Measurements from ENCODE around the gene CYP24A1. TPM values are rescaled to one million over a fixed set of nuclear protein-coding genes. Genes with fewer than 3 reads are reported as not detected.
"Not testable (repeated sequence)": the region's sequence is repeated elsewhere in the genome, so short reads cannot be mapped to it uniquely, and the experiment has no call there.

The CYP24A1 gene
- total and polyA plus RNA-seq, 11 donors = not detected

GRCh38 chr20:54133434-54134427 is 40.1 kb downstream of the CYP24A1 start:
- Histone ChIP-seq H3K27me3 (peaks cover 0 to 19% (median 0%) of the 10 kb centered on the region in 9 donors), H3K36me3 (no peaks in the 10 kb centered on the region), H3K9me3 (peaks cover 0 to 10% (median 0%) of the 10 kb centered on the region in 12 donors), H3K27ac (peak overlapping the region in 2 of 12 donors; percentile 38 to 51), H3K4me3 (no peak overlapping the region), H3K4me1 (peaks cover 0 to 21% (median 0%) of the 10 kb centered on the region in 12 donors)
- ATAC-seq = peak in 1 of 4 donors; percentile 25
- no peak for DNase-seq
- TF ChIP-seq POLR2A (IDR thresholded peaks at IDR 0.05) (no peak), CTCF (IDR thresholded peaks at IDR 0.05) (no peak)
- intact Hi-C loops (cut with DNase I) = no loop called here
- WGBS, 4 donors = 45 to 68% (median 65%) methylated on average over 6 of the region's 6 CpGs

- Histone ChIP-seq H3K27me3 (peaks cover 0 to 19% (median 0%) of the 10 kb centered on the region in 9 donors), H3K9me3 (peaks cover 0 to 10% (median 0%) of the 10 kb centered on the region in 12 donors), H3K4me3 (no peak overlapping the region), H3K4me1 (peaks cover 0 to 21% (median 0%) of the 10 kb centered on the region in 12 donors), H3K27ac (peak overlapping the region in 2 of 12 donors; percentile 38 to 51), H3K36me3 (no peaks in the 10 kb centered on the region)
- TF ChIP-seq CTCF (IDR thresholded peaks at IDR 0.05) (no peak), POLR2A (IDR thresholded peaks at IDR 0.05) (no peak)
- ATAC-seq = peak in 3 of 4 donors; percentile 62 to 94 (median 89)
- 42 to 49% (median 48%) methylated on average over 6 of the region's 6 CpGs for WGBS, 4 donors
- intact Hi-C loops (cut with DNase I) = no loop called here
- DNase-seq = no peak
Observed at GRCh38 chr20:54132612-54133433, 41.0 kb downstream of the CYP24A1 start.

GRCh38 chr20:54131675-54132611 is 41.8 kb downstream of the CYP24A1 start:
- no peak for DNase-seq
- intact Hi-C loops (cut with DNase I) = no loop called here
- H3K9me3 ChIP-seq = peaks cover 0 to 10% (median 0%) of the 10 kb centered on the region in 12 donors
- no peaks in the 10 kb centered on the region for H3K36me3 ChIP-seq
- no peak for TF ChIP-seq CTCF (IDR thresholded peaks at IDR 0.05)
- no peak for TF ChIP-seq POLR2A (IDR thresholded peaks at IDR 0.05)
- ATAC-seq = no peak
- peak overlapping the region in 1 of 12 donors; percentile 51 for H3K27ac ChIP-seq
- H3K4me3 ChIP-seq = no peak overlapping the region
- peaks cover 0 to 21% (median 0%) of the 10 kb centered on the region in 12 donors for H3K4me1 ChIP-seq
- 77 to 85% (median 84%) methylated on average over 8 of the region's 8 CpGs for WGBS, 4 donors
- H3K27me3 ChIP-seq = peaks cover 0 to 16% (median 0%) of the 10 kb centered on the region in 9 donors

GRCh38 chr20:54131125-54131524 is 42.7 kb downstream of the CYP24A1 start:
- Histone ChIP-seq H3K4me1 (peaks cover 0 to 21% (median 0%) of the 10 kb centered on the region in 12 donors), H3K9me3 (peaks cover 0 to 10% (median 0%) of the 10 kb centered on the region in 12 donors)
- ATAC-seq; DNase-seq; H3K27me3 ChIP-seq; H3K27ac ChIP-seq; H3K36me3 ChIP-seq; intact Hi-C loops (cut with DNase I); H3K4me3 ChIP-seq: not testable (repeated sequence)
- WGBS, 4 donors = 92 to 97% (median 95%) methylated on average over 3 to 4 of the region's 4 CpGs

Measured in heart left ventricle (tissue), 16 donors.